ENCODE results near the gene KRT81. TPM values are rescaled to one million over a fixed set of nuclear protein-coding genes. Genes with fewer than 3 reads are reported as not detected.

The KRT81 gene
- total RNA-seq, 1 donor from 2014 or later, result not detected

DNA sequence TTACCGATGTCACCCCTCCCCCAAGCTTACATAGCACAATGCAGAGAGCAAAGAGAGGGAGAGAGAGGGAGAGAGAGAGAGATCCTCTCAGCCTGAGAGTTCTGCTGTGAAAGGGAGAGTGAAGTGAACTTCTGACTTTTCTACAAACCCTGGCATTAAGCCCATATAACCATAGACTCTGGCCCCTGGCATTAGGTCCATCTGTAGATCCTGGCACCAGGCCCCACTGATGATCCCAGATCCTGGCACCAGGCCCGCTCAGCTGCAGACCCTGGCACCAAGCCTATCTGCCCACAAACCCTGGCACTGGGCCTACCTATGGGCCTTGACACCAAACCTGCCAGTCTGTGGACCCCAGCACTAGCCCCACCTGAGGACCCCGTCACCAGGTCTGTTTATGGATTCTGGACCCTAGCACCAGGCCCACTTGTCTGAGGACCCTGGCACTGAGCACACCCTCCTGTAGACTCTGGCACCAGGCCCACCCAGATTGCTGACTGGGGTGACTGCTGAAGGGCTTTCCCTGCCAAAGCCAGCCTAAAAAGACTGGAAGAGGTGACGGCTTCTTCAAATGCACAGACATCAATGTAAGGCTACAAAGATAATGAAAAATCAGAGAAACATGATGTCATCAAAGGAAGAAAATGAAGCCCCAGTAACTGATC lies 44.4 kb upstream of the KRT81 start:
- Mint-ChIP-seq H3K27ac (ENCODE audit: unreplicated experiment) (no peak overlapping the region), H3K4me3 (ENCODE audit: unreplicated experiment) (no peak overlapping the region), H3K36me3 (ENCODE audit: unreplicated experiment) (no peaks in the 10 kb centered on the region), H3K9me3 (ENCODE audit: unreplicated experiment) (no peaks in the 10 kb centered on the region), H3K4me1 (ENCODE audit: low read depth, unreplicated experiment) (no peaks in the 10 kb centered on the region), H3K27me3 (ENCODE audit: unreplicated experiment) (peaks cover 4% of the 10 kb centered on the region)
- TF ChIP-seq, protein P1, sequence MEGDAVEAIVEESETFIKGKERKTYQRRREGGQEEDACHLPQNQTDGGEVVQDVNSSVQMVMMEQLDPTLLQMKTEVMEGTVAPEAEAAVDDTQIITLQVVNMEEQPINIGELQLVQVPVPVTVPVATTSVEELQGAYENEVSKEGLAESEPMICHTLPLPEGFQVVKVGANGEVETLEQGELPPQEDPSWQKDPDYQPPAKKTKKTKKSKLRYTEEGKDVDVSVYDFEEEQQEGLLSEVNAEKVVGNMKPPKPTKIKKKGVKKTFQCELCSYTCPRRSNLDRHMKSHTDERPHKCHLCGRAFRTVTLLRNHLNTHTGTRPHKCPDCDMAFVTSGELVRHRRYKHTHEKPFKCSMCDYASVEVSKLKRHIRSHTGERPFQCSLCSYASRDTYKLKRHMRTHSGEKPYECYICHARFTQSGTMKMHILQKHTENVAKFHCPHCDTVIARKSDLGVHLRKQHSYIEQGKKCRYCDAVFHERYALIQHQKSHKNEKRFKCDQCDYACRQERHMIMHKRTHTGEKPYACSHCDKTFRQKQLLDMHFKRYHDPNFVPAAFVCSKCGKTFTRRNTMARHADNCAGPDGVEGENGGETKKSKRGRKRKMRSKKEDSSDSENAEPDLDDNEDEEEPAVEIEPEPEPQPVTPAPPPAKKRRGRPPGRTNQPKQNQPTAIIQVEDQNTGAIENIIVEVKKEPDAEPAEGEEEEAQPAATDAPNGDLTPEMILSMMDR (IDR thresholded peaks at IDR 0.05; ENCODE audit: partially characterized antibody, unreplicated experiment), result no peak
- no peak for DNase-seq

DNA sequence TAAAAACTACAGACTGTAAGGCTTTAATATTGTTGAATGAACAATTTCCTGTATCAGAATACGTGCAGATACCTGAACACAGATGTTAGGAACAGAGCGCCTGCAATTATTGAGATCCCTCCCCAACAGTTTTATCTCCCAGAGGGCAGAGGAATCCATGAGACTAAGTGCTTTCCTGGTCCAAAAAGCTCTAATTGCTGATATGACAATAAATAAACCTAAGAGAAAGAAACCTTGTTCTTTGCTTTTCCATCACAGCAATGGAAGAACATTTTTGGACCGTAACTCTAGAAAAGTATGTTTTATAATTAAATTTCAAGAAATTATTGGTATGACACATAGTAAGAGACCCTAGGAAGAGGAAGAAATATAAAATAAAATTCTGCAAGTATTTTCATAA lies 42.9 kb upstream of the KRT81 start:
- TF ChIP-seq, protein P1 (IDR thresholded peaks at IDR 0.05; ENCODE audit: partially characterized antibody, unreplicated experiment), result no peak
- DNase-seq, result no peak
- peaks cover 2% of the 10 kb centered on the region for H3K4me1 Mint-ChIP-seq (ENCODE audit: low read depth, unreplicated experiment)
- no peaks in the 10 kb centered on the region for H3K9me3 Mint-ChIP-seq (ENCODE audit: unreplicated experiment)
- no peaks in the 10 kb centered on the region for H3K27me3 Mint-ChIP-seq (ENCODE audit: unreplicated experiment)
- no peak overlapping the region for H3K27ac Mint-ChIP-seq (ENCODE audit: unreplicated experiment)
- no peaks in the 10 kb centered on the region for H3K36me3 Mint-ChIP-seq (ENCODE audit: unreplicated experiment)
- H3K4me3 Mint-ChIP-seq (ENCODE audit: unreplicated experiment), result no peak overlapping the region

DNA sequence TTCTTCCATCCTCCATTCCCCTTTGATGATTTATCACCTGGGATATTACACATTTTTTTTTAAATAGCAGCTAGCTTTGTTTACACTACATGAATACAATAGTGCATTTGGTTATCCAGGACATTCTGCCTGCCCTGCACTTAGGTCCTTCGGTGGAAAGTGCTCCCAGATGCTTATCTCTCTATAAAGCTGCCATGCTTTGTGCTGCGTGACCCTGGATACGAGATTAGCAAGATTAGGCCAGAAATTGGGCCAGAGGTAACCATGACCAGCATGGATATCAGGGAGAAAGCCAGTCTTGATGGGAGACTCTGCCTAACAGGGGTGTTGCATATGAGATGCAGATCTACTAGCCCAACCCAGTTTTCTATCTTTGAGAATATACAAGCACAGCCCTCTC lies 42.0 kb upstream of the KRT81 start:
- H3K27me3 Mint-ChIP-seq (ENCODE audit: unreplicated experiment), result no peaks in the 10 kb centered on the region
- no peaks in the 10 kb centered on the region for H3K9me3 Mint-ChIP-seq (ENCODE audit: unreplicated experiment)
- no peak overlapping the region for H3K27ac Mint-ChIP-seq (ENCODE audit: unreplicated experiment)
- DNase-seq, result no peak
- no peak overlapping the region for H3K4me3 Mint-ChIP-seq (ENCODE audit: unreplicated experiment)
- H3K4me1 Mint-ChIP-seq (ENCODE audit: low read depth, unreplicated experiment), result peaks cover 5% of the 10 kb centered on the region
- no peaks in the 10 kb centered on the region for H3K36me3 Mint-ChIP-seq (ENCODE audit: unreplicated experiment)
- TF ChIP-seq, protein P1 (IDR thresholded peaks at IDR 0.05; ENCODE audit: partially characterized antibody, unreplicated experiment), result no peak

DNA sequence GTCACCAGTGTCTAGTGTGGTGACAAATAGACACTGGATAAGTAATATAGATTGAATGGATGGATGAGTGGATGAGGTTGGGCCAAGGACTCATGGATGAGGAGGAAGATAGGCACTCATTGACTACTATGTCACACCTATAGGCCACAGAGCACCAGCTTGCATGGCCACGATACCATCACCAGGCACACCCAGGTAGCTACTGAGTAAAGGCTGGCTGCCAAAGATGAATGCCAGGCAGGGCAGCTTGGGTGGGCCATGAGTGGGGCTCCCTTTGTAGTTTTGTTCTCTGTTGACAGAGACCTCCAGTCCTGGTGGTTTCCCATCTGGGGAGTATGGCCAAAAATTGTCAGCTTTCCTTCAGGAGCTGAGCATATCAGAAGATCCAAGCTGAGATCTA lies 41.0 kb upstream of the KRT81 start:
- H3K27ac Mint-ChIP-seq (ENCODE audit: unreplicated experiment), result no peak overlapping the region
- no peaks in the 10 kb centered on the region for H3K9me3 Mint-ChIP-seq (ENCODE audit: unreplicated experiment)
- H3K4me1 Mint-ChIP-seq (ENCODE audit: low read depth, unreplicated experiment), result peaks cover 5% of the 10 kb centered on the region
- peaks cover 3% of the 10 kb centered on the region for H3K27me3 Mint-ChIP-seq (ENCODE audit: unreplicated experiment)
- TF ChIP-seq, protein P1 (IDR thresholded peaks at IDR 0.05; ENCODE audit: partially characterized antibody, unreplicated experiment), result no peak
- H3K36me3 Mint-ChIP-seq (ENCODE audit: unreplicated experiment), result no peaks in the 10 kb centered on the region
- DNase-seq, result no peak
- no peak overlapping the region for H3K4me3 Mint-ChIP-seq (ENCODE audit: unreplicated experiment)

DNA sequence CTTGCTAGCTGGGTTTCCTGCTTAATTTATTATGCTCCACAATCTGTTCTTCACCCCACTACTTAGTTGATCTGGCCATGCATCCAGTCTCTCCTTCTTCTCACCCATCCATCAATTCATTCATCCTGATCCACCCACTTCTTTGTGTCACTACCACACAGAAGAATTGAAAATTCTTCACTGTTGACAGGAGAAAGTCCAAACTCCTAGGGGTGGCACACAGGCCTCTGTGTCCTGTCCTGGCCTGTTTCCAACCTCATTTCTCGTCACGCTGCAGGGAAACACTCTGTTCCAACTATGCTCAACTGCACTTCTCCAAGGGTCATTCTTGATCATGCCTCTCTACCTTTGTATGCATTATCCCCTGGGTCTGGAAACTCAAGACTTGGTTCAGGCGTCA lies 40.5 kb upstream of the KRT81 start:
- Mint-ChIP-seq H3K27ac (ENCODE audit: unreplicated experiment) (no peak overlapping the region), H3K9me3 (ENCODE audit: unreplicated experiment) (no peaks in the 10 kb centered on the region), H3K4me3 (ENCODE audit: unreplicated experiment) (no peak overlapping the region), H3K36me3 (ENCODE audit: unreplicated experiment) (no peaks in the 10 kb centered on the region), H3K4me1 (ENCODE audit: low read depth, unreplicated experiment) (peaks cover 5% of the 10 kb centered on the region), H3K27me3 (ENCODE audit: unreplicated experiment) (peaks cover 3% of the 10 kb centered on the region)
- TF ChIP-seq, protein P1 (IDR thresholded peaks at IDR 0.05; ENCODE audit: partially characterized antibody, unreplicated experiment), result no peak
- no peak for DNase-seq

Data from glutamatergic neuron (in vitro differentiated cells).